Liver (tissue), 9 donors: ENCODE data around the gene RHOD. TPM values are rescaled to one million over a fixed set of nuclear protein-coding genes. Genes with fewer than 3 reads are reported as not detected.

ENCODE experiments used
- DNase-seq: peaks from one replicate; pipeline ENCODE4 v3.0.0-alpha.2; 2017; ENCODE audit warnings: low spot score
- H3K27ac ChIP-seq, 2 donors: one replicate each; pipeline ENCODE4 v1.7.0; 2013; ENCODE audit warnings: inconsistent platforms in 2 of 2, low read length in 2 of 2, control low read depth in 1 of 2, low read depth in 1 of 2, mild to moderate bottlenecking in 1 of 2
- H3K27me3 ChIP-seq, 4 donors: one replicate each; pipeline versions ENCODE4 v1.6.1 to v1.7.0; 2013; ENCODE audit warnings: low read length in 3 of 4, inconsistent platforms in 1 of 4, mild to moderate bottlenecking in 1 of 4, moderate library complexity in 1 of 4; ENCODE audit not compliant: control insufficient read depth in 4 of 4, insufficient read depth in 4 of 4
- H3K36me3 ChIP-seq, 4 donors: one replicate each; pipeline versions ENCODE4 v1.6.1 to v1.7.0; 2013; ENCODE audit warnings: low read length in 3 of 4, mild to moderate bottlenecking in 3 of 4, low read depth in 1 of 4, moderate library complexity in 1 of 4; ENCODE audit not compliant: control insufficient read depth in 4 of 4, insufficient read depth in 3 of 4
- H3K4me1 ChIP-seq, 4 donors: one replicate each; pipeline versions ENCODE4 v1.6.1 to v1.7.0; 2013; ENCODE audit warnings: low read length in 3 of 4, mild to moderate bottlenecking in 3 of 4, moderate library complexity in 1 of 4; ENCODE audit not compliant: control insufficient read depth in 4 of 4, insufficient read depth in 4 of 4
- H3K4me3 ChIP-seq, 3 donors: one replicate each; pipeline versions ENCODE4 v1.6.1 to v1.7.0; 2013; ENCODE audit warnings: low read length in 3 of 3, control low read depth in 1 of 3, low read depth in 1 of 3, mild to moderate bottlenecking in 1 of 3
- H3K9ac ChIP-seq, 2 donors: one replicate each; pipeline ENCODE4 v1.7.0; 2013; ENCODE audit warnings: low read length in 2 of 2, mild to moderate bottlenecking in 2 of 2, moderate library complexity in 2 of 2, control low read depth in 1 of 2, low read depth in 1 of 2
- H3K9me3 ChIP-seq, 4 donors: one replicate each; pipeline versions ENCODE4 v1.6.1 to v1.7.0; 2013; ENCODE audit warnings: low read length in 3 of 4; ENCODE audit not compliant: control insufficient read depth in 4 of 4
- CTCF ChIP-seq: fragments of 150-350 bp; IDR thresholded peaks from 2 replicates; pipeline ENCODE4 v1.5.1; 2017; ENCODE audit warnings: improper control_type of control experiment, low read depth, low read length; ENCODE audit not compliant: missing input control
- EGR1 ChIP-seq, 2 donors: IDR thresholded peaks; 2 replicates each; pipeline ENCODE4 v1.6.1; 2016 to 2018; ENCODE audit warnings: antibody characterized with exemption in 2 of 2, low read depth in 2 of 2
- FOXA1 ChIP-seq: IDR thresholded peaks from 2 replicates; pipeline ENCODE4 v1.6.1; 2016; ENCODE audit warnings: antibody characterized with exemption
- FOXA2 ChIP-seq: IDR thresholded peaks from 2 replicates; pipeline ENCODE4 v1.6.1; 2016; ENCODE audit warnings: antibody characterized with exemption
- GABPA ChIP-seq, 2 donors: IDR thresholded peaks in 1 of 2; conservative IDR thresholded peaks in 1 of 2; 2 replicates each; pipeline ENCODE4 v1.6.1; 2016; ENCODE audit warnings: antibody characterized with exemption in 2 of 2, mild to moderate bottlenecking in 1 of 2, moderate library complexity in 1 of 2
- HNF4A ChIP-seq, 2 donors: conservative IDR thresholded peaks; 2 replicates each; pipeline ENCODE4 v1.6.1; 2016; ENCODE audit warnings: antibody characterized with exemption in 2 of 2, mild to moderate bottlenecking in 2 of 2
- HNF4G ChIP-seq: IDR thresholded peaks from 2 replicates; pipeline ENCODE4 v1.6.1; 2016; ENCODE audit warnings: antibody characterized with exemption
- JUND ChIP-seq, 2 donors: IDR thresholded peaks; 2 replicates each; pipeline ENCODE4 v1.6.1; 2016; ENCODE audit warnings: antibody characterized with exemption in 2 of 2
- MAX ChIP-seq: IDR thresholded peaks from 2 replicates; pipeline ENCODE4 v1.6.1; 2016; ENCODE audit warnings: antibody characterized with exemption
- NR2F2 ChIP-seq: IDR thresholded peaks from 2 replicates; pipeline ENCODE4 v1.6.1; 2016; ENCODE audit warnings: antibody characterized with exemption
- RAD21 ChIP-seq, 2 donors: IDR thresholded peaks; 2 replicates each; pipeline ENCODE4 v1.6.1; 2016; ENCODE audit warnings: antibody characterized with exemption in 2 of 2, mild to moderate bottlenecking in 2 of 2
- RXRA ChIP-seq, 2 donors: IDR thresholded peaks; 2 replicates each; pipeline ENCODE4 v1.6.1; 2017 to 2018; ENCODE audit warnings: antibody characterized with exemption in 2 of 2, mild to moderate bottlenecking in 1 of 2
- SP1 ChIP-seq: IDR thresholded peaks from 2 replicates; pipeline ENCODE4 v1.6.1; 2018; ENCODE audit warnings: antibody characterized with exemption, mild to moderate bottlenecking
- TAF1 ChIP-seq: conservative IDR thresholded peaks from 2 replicates; pipeline ENCODE4 v1.6.1; 2016; ENCODE audit warnings: antibody characterized with exemption, mild to moderate bottlenecking
- YY1 ChIP-seq: IDR thresholded peaks from 2 replicates; pipeline ENCODE4 v1.6.1; 2016; ENCODE audit warnings: antibody characterized with exemption, mild to moderate bottlenecking
- ZBTB33 ChIP-seq: IDR thresholded peaks from 2 replicates; pipeline ENCODE4 v1.6.1; 2016; ENCODE audit warnings: antibody characterized with exemption
- WGBS: extraction: QIAGEN DNeasy Blood & Tissue Kit; methylation state at CpG from one replicate; pipeline ENCODE4 v1.1.7; 2013; 5-methylcytosine and 5-hydroxymethylcytosine counted together
- polyA plus RNA-seq, 2 donors: library from polyadenylated mRNA; stranded (reverse) in 1 of 2; unstranded in 1 of 2; fragments of 200-250 nt in 1 of 2; fragments of >200 nt in 1 of 2; fragmentation: Nextera tagmentation in 1 of 2; extraction: Ambion mirVana in 1 of 2; gene quantifications; one replicate each; pipeline versions ENCODE4 v1.2.1 to v1.2.3, GENCODE V29; 2013 to 2015
- total RNA-seq, 2 donors: library from RNA; depleted of rRNA; stranded (reverse); fragments of >200 nt; gene quantifications; one replicate each; pipeline ENCODE4 v1.2.3, GENCODE V29; 2014
- TF ChIP-seq, protein P1 (sequence below): IDR thresholded peaks from 2 replicates; pipeline ENCODE4 v1.6.1; 2016; ENCODE audit warnings: antibody characterized with exemption
- TF ChIP-seq, protein P2 (sequence below): IDR thresholded peaks from 2 replicates; pipeline ENCODE4 v1.6.1; 2016; ENCODE audit warnings: antibody characterized with exemption, mild to moderate bottlenecking
- donor health status: healthy.
- donor health status: healthy.
- donor health status: healthy.
- donor health status: healthy.
- donor health status: healthy.

Gene RHOD
- total and polyA plus RNA-seq, 4 donors, result 7.8 to 50.7 (median 33.2) TPM

DNA sequence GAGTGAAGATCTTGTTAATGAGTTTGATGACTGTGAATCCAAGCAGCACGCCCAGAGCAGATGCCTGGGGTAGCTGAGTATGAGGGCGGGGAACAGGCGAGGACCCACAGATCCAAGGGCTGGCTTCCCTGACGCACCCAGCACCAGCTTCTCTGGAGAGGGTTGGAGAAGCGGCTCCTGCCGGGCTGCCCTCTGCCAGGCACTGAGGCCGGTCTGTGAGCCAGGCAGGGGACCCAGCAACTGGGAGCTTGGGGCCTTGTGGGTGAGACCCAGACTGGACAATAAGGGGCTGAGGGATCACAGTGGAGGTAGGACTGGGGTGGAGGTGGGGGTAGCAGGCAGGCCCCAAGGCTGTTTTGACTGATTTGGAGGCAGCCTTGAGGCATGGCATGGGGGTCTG lies 42.3 kb upstream of the RHOD start:
- no peak for TF ChIP-seq ZBTB33
- no peak for TF ChIP-seq GABPA (IDR thresholded peaks at IDR 0.05 in 1 of 2, conservative IDR thresholded peaks at IDR 0.05 in 1 of 2)
- no peak for TF ChIP-seq JUND (IDR thresholded peaks at IDR 0.05)
- no peak for TF ChIP-seq MAX
- TF ChIP-seq NR2F2, result no peak
- TF ChIP-seq, protein P1, sequence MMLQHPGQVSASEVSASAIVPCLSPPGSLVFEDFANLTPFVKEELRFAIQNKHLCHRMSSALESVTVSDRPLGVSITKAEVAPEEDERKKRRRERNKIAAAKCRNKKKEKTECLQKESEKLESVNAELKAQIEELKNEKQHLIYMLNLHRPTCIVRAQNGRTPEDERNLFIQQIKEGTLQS, result no peak
- TF ChIP-seq FOXA2, result no peak
- TF ChIP-seq EGR1 (IDR thresholded peaks at IDR 0.05; ENCODE audit: low read depth in 2 of 2), result no peak
- WGBS, result 97% methylated on average over 7 of the region's 7 CpGs

GRCh38 chr11:67015048-67015447 lies 41.6 kb upstream of the RHOD start:
- Histone ChIP-seq H3K36me3 (no peaks in the 10 kb centered on the region), H3K4me1 (peaks cover 0 to 2% (median under 1%) of the 10 kb centered on the region in 4 donors), H3K27ac (no peak overlapping the region), H3K9me3 (no peaks in the 10 kb centered on the region), H3K9ac (no peak overlapping the region), H3K4me3 (no peak overlapping the region), H3K27me3 (no peaks in the 10 kb centered on the region)
- no peak for DNase-seq
- WGBS, result 95% methylated on average over 8 of the region's 8 CpGs
- TF ChIP-seq EGR1 (IDR thresholded peaks at IDR 0.05; ENCODE audit: low read depth in 2 of 2), result no peak
- no peak for TF ChIP-seq CTCF
- no peak for TF ChIP-seq ZBTB33
- TF ChIP-seq TAF1, result no peak
- no peak for TF ChIP-seq SP1
- TF ChIP-seq RXRA (IDR thresholded peaks at IDR 0.05), result no peak
- TF ChIP-seq HNF4A (conservative IDR thresholded peaks at IDR 0.05), result no peak
- TF ChIP-seq NR2F2, result no peak
- TF ChIP-seq MAX, result no peak
- no peak for TF ChIP-seq RAD21 (IDR thresholded peaks at IDR 0.05)
- TF ChIP-seq YY1, result no peak
- TF ChIP-seq, protein P1, result no peak
- no peak for TF ChIP-seq HNF4G
- TF ChIP-seq, protein P2, sequence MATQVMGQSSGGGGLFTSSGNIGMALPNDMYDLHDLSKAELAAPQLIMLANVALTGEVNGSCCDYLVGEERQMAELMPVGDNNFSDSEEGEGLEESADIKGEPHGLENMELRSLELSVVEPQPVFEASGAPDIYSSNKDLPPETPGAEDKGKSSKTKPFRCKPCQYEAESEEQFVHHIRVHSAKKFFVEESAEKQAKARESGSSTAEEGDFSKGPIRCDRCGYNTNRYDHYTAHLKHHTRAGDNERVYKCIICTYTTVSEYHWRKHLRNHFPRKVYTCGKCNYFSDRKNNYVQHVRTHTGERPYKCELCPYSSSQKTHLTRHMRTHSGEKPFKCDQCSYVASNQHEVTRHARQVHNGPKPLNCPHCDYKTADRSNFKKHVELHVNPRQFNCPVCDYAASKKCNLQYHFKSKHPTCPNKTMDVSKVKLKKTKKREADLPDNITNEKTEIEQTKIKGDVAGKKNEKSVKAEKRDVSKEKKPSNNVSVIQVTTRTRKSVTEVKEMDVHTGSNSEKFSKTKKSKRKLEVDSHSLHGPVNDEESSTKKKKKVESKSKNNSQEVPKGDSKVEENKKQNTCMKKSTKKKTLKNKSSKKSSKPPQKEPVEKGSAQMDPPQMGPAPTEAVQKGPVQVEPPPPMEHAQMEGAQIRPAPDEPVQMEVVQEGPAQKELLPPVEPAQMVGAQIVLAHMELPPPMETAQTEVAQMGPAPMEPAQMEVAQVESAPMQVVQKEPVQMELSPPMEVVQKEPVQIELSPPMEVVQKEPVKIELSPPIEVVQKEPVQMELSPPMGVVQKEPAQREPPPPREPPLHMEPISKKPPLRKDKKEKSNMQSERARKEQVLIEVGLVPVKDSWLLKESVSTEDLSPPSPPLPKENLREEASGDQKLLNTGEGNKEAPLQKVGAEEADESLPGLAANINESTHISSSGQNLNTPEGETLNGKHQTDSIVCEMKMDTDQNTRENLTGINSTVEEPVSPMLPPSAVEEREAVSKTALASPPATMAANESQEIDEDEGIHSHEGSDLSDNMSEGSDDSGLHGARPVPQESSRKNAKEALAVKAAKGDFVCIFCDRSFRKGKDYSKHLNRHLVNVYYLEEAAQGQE, result no peak
- TF ChIP-seq FOXA1, result no peak
- TF ChIP-seq GABPA (IDR thresholded peaks at IDR 0.05 in 1 of 2, conservative IDR thresholded peaks at IDR 0.05 in 1 of 2), result no peak
- no peak for TF ChIP-seq FOXA2
- TF ChIP-seq JUND (IDR thresholded peaks at IDR 0.05), result no peak

More for the DNA sequence above, 42.3 kb upstream of the RHOD start:
- DNase-seq, result no peak
- no peaks in the 10 kb centered on the region for H3K36me3 ChIP-seq
- no peak overlapping the region for H3K27ac ChIP-seq
- no peak overlapping the region for H3K4me3 ChIP-seq
- H3K27me3 ChIP-seq, result no peaks in the 10 kb centered on the region
- no peaks in the 10 kb centered on the region for H3K9me3 ChIP-seq
- H3K4me1 ChIP-seq, result peaks cover 0 to 4% (median 1%) of the 10 kb centered on the region in 4 donors
- H3K9ac ChIP-seq, result no peak overlapping the region
